ENCODE measurements around the gene SAMD9.
"Not testable (repeated sequence)": the region's sequence is repeated elsewhere in the genome, so short reads cannot be mapped to it uniquely, and the experiment has no call there.

Gene SAMD9

DNA sequence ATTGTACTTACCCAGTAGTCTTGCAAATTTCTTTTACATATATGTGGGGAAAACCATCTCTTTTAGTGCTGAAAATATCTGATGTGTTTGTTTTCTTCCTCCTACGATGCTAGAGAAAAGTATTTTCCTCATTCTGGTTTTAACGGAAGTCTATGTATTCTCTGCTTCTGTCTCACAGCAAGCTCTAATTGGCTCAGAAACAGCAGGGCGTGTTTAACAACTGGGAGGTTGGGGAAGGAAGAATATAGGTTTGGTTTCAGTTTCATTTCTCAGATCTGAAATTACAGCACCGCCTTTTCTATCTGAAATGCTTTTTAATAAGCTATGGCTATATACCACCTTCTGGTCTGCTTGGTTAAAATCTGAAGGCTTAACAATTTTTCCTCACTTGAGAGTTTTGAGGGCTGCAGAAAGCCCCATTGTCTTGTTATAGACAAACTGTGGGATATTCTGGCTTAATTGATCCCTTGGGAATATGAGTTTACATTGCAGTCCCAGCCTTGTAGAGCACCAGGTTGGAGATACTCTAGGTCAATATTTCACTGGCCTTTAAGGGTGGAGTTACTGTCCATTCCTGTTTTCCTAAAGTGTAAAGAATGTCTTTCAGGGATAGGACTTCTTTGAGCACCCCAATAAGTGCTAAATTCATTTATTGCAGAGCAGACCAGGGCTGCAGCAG lies at the start of gene SAMD9:
Gene SAMD9 (minus strand): TSS at position 128 of the 679 bp plus-strand sequence. CDS start 11,882 bp downstream, outside the sequence.
- peak; percentile 82 for DNase-seq

DNA sequence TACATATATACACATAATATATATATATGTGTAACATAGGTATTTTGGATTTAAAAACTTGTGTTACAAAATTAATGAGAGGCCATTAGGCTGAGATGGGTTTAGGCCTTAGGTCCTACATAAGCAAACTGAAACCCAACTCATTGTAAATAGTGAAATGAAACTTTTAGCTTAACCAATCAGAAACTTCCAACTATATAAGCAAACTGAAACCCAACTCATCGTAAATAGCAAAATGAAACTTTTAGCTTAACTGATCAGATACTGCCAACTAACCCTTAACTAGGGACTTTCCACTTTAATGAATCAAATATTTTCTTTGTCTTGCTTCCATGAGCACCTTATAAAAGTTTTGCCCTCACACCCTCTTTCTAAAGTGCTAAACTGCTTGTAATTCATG lies 47.7 kb upstream of the SAMD9 start:
- no peak for DNase-seq

DNA sequence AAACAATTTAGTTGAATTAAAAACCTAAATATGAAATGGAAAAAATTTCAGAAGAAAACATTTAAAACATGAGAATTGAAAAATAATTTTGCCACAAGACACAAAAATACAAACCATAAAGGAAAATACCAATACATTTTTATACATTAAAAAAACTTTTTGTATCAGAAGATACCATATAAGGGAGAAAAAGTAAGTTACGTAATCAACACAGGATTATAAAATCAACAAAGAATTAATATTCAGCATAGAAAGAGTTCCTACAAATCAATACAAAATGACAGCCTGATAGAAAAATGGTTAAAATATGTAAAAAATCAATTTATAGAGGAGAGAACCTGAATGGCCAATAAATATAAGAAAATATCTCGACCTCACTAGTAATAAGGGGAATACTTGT lies 47.0 kb upstream of the SAMD9 start:
- no peak for DNase-seq

DNA sequence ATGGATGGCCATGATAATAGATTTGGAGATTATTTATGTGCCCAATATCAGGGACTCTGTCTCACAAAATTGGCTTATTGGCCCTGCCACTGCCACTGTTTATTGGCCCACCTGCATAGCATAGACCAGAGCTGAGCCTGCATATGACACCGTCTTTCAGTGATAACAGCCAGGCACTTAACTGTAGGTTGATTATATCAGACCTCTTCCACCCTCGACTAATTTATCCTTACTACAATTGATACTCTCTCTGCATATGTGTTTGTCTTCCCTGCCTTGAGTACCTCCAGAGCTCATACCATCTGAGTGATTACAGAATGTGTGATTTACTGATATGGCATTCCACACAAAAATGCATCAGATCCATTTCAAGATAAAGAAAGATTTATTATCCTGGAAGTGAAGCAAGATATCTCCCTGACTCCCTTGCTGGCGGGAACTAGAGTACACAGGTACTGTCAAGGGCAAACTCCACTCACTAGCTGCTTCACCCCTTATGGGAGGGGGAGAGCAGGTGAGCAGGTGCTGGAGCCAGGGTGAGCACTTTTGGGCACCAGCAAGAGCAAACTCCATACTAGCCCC lies 43.5 kb upstream of the SAMD9 start:
- DNase-seq: no peak

DNA sequence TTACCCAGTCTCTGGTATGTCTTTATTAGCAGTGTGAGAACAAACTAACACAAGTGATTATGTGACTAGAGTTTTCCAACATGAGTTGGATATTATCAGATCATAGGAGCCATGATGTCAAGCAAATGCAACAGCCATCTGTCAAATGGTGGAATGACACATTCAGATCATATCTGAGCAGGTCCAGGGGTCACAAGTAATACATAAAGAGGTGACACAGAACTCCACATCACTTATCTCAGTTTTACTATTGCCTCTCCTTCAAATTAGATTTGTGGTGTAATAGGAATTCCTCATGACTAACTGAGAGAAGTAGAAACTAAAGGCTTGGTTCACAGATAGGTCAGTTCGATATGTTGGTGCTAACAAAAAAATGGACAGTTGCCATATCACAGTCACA lies 42.6 kb upstream of the SAMD9 start:
- DNase-seq: peak; percentile 8

DNA sequence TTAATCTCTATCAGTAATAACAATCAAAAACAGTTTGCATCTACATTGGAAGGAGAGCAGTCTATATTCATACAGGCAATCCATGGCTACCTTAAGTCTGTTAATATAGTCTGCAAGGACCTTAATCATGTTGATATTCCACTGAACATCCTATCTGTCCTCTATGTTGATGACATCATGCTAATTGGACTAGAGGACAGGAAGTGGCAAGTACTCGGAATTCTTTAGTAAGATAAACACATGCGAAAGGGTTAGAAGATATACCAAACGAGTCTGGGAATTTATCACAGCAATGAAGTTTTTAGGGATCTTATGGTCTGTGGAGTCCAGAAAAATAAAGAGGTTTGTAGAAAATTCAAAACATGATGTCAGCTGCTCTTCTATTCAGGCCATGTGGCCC lies 41.7 kb upstream of the SAMD9 start:
- no peak for DNase-seq

DNA sequence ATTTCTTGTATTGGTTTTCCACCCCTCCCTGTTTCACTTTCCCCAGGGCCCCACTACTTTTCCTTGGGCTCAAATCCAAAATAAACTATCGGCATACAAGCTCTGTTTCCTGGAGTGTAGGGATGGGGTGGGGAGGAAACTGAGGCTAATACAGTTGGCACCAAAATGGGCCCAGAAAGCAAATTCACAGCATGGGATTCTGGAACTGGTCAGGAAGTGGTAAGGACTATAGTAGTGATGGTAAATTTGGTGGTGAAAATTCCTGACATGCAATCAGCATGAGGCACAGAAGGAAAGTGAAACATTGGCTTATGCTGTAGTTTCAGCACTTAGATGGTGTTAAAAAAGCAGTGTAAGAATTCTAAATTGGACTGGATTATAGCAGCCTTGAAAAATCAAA lies 39.1 kb upstream of the SAMD9 start:
- DNase-seq: peak; percentile 41

DNA sequence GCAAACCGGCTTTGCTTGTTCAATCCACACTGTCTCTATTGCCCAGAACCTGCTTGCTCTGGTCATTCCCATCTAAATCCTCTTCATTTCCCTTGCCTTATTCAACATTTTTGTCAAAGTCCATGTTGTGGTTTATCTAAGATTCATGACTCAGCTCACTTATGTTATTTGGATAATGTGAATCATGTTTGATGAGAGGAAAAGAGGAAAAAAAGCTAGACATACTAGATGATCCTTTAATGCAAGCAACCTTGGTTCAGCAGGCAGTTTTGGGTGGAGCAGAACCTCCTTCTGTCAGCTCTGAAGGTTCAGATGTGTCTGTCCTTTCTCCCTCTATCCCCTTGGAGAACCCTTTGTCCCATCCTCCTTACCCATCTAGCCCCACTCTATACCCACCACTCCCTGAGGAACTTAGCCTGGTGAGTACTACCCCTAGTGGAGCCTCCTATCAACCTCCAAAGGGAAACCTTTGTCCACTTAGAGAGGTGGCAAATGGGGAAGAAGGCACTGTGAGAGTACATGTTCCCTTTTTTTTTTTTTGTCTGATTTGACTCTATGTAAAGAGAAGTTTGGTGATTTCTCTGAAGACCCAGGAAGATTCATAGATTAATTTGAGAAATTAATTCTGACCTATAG lies 32.5 kb upstream of the SAMD9 start:
- DNase-seq: peak; percentile 56

DNA sequence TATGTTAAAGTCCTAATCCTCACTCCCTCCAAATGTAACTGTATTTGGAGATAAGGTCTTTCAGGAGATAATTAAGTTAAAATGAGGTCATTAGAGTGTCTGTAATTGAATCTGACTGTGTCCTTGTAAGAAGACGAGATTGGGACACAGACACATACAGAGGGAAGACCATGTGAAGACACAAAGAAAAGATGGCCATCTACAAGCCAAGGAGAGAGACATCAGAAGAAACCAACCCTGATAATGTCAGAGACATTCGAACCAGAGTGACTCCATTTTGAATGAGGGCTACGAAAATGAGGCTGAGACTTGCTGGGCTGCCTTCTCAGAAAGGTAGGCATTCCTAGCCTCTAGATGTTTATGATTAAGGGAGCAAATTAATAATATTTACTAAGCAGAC lies 30.9 kb upstream of the SAMD9 start:
- DNase-seq: no peak

DNA sequence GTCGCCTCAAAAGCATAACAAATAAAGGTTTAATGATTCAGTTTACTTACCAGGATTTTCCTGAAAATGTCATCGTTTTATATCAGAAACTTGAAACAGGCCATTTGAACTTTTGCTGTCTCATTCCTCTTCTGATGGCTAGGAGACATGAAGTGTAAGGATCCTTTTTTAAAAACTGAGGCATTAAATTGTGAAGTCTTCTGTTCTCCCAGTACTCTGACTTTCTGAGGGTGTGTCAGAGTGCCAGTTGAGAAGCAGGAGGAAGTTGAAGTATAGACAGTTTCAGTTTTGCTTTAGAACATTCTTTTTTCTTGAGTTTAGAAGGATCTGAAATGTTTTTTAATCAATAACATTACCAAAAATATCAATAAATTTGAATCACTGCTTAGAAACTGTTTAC lies 30.4 kb upstream of the SAMD9 start, which contains the start of gene SAMD9L:
Gene SAMD9L (minus strand): TSS at position 242 of the 400 bp plus-strand sequence. CDS start 12,414 bp downstream, outside the sequence.
- DNase-seq: no peak

DNA sequence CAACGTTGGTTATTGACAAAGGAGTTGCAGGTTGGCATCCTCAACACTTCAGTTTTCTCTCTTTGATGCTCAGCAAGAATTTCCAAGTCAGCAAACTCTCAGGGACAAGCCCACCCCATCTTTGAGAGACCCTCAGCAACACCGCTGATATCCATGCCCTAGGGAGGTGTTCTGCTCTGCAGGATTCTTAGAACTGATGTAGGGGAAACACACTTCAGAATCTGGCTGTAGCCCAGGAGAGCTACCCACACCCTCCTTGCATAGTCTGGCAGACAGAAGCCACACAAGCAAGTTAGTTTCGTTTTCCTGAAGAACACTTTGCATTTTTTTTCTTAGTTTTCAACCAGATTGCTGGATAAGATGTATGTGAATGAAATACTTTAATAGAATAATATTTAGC lies 29.6 kb upstream of the SAMD9 start:
- DNase-seq: peak; percentile 52

DNA sequence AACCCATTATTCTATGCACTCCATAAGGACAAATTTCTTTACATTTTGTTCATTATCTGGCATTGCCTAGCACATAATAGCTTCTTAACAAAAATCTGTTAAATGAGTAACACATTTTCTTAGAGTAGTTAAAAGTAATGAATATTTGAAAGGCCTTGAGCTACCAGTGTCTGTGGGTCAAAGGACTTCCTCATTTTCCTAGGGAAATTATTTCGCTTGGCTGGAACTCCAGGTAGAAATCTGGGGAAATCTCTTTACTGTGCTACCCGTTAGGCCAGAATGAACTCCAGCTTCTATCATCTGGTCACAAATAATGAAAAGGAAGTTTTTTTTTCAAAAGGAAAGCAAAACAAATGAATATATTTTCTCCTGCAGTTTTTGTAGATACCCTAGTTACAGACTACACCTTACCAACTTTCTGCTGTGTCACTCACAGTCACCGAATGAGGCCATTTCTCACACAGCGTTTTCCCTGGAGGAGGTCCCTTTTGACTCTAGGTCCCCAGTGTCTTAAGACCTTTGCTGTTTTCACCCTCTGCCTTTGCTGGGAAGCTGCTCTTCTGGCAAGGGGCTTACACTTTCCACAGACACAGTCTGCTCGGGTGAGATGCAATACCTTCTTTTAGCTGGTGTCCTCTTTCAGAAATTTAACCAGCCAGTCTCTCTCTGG lies 28.8 kb upstream of the SAMD9 start:
- no peak for DNase-seq

DNA sequence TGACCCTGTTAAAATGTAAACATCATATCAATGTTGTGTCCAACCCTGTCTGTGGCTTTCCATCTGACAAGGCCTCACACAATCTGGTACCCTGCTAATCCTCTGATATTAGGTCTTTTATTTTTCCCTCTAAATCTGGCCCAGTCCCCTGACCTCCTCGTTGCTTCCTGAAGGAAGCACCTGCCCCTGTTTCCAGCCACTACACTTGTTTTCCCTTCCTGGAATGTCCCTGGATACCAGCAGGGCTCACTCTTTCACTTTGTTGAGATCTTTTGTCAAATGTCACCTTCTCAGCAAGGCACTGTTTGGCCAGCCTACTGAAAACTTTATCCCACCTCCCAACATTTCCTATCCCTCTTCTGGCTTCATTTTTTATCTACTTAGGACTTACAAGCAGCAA lies 28.3 kb upstream of the SAMD9 start:
- DNase-seq: no peak

DNA sequence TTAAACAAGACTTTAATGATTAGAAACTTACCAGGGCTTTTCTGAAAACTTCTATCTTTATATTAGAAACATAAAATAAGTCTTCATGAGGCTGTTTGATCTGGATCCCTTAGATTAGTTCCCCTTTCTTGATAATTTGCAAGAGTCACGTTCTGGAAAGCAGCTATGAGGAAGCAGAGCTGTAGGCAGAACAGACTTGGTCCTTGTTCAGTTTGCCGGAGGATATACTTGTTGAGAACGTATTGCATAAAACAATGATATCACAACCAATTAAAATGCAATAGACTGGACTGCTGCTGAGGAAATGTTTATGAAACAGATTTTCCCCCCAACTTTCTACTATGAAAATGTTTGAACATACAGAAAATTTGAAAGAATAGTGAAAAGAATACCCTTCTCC lies 27.6 kb upstream of the SAMD9 start:
- no peak for DNase-seq

DNA sequence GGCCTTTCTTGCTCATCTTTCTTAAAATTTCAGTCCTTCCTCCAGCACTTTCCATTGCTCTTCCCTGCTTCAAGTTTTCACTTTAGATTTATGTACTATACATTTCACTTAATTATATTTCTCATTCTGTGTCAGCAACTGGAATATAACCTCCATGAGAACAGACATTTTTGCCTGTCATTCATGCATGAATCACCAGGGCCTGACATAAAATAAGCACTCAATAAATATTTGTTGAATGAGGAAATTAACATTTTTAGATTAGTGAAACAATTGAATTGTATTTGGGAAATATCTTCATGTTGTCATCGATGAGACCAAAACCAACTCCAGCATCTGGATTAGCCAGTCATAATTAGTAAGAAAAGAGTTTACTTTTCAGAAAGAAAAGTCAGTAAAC lies 24.3 kb upstream of the SAMD9 start:
- DNase-seq: peak; percentile 6

DNA sequence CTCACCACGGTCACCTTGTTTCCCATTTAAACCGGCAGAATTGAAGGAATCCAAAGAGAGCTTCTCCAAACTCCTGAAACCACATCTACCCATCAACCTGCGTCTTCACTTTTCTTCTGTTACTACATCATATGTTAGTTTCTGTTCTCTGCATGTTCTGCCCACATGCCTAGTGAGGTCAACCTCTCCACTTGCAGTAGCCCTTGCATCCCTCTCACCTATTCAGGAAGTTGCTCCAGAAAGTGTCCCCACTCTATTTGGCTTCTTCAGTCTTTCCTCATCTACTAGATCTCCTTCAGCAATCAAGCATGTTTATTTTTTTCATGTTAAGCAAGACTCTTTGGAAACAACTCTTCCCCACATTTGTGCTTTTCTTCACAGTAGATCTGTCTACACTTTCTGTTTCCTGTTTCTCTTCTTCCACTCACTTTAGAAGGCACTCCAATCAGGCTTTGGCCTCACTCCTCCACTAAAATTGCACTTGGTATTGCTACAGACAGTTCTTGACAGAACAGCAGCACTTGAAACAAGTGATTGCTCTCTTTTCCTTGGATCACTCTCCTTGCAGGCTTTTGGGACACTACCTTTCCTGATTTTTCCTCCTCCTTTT lies 22.9 kb upstream of the SAMD9 start:
- no peak for DNase-seq

DNA sequence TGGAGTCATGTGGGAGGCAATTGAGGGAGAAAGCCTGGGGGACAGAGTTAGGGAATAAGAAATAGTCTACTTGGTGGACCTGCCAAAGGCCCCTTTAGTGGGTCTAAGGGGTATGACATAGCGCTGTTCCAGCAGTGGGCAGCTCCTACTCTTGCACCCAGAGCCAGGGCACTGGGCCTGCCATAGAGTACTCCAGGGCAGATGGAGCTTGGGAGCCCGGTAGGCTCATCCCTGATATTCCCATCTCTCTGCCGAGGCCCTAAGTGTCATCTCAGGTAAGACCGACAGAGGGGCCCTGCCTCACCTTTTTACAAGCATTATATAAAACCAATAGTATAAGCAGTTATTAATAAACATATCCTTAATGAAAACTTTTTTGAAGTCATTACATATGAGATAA lies 20.8 kb upstream of the SAMD9 start:
- DNase-seq: no peak

DNA sequence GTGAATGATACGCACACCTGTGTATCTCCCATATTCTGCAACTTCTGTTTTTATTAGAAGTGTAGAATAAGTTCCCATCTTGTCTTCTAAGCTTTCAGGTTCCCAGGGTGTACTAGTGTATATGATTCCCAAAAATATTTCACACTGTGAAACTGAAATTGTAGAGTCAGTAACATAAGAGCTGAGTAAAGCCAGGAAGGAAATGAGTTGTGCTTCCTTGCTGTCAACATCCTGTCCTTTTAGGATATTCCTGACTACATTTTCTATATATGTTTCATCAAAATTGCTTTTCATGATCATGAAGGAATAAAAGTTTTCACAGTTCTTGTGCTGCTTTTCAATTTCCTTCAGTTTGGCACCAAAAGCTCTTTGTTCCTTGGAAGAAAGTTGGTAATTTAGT lies 15.2 kb upstream of the SAMD9 start:
- DNase-seq: no peak

DNA sequence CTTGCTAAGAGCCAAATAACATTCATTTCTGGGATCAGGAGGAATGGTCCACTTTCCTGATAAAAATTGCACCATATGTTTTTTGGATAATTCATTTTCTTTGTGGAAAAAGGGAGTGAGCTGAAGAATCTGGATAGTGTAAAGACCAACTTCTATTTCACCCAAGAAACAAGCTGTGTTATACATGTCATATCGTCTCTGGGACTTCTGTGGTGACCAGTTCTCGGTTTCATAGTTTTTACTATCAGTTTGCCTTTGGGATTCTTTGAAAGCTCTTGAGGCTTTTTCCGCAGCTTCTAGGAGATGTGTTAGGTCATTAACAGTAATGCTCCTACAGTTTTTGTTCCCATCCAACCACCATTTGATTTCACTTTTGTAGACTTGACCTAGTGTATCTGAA lies 14.4 kb upstream of the SAMD9 start:
- no peak for DNase-seq

DNA sequence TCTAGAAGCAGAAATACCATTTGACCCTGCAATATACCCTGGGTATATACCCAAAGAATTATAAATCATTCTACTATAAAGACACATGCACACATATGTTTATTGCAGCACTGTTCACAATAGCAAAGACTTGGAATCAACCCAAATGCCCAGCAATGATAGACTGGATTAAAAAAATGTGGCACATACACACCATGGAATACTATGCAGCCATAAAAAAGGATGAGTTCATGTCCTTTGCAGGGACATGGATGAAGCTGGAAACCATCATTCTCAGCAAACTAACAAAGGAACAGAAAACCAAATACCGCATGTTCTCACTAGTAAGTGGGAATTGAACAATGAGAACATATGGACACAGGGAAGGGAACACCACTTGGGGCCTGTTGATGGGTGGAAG lies 9.2 kb upstream of the SAMD9 start:
- not testable (repeated sequence) for DNase-seq

DNA sequence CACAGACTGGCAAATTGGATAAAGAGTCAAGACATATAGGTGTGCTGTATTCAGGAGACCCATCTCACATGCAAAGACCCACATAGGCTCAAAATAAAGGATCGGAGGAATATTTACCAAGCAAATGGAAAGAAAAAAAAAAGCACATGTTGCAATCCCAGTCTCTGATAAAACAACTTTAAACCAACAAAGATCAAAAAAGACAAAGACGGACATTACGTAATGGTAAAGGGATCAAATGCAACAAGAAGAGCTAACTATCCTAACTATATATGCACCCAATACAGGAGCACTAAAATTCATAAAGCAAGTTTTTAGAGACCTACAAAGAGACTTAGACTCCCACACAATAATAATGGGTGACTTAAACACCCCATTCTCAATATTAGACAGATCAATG lies 5.8 kb upstream of the SAMD9 start:
- not testable (repeated sequence) for DNase-seq

DNA sequence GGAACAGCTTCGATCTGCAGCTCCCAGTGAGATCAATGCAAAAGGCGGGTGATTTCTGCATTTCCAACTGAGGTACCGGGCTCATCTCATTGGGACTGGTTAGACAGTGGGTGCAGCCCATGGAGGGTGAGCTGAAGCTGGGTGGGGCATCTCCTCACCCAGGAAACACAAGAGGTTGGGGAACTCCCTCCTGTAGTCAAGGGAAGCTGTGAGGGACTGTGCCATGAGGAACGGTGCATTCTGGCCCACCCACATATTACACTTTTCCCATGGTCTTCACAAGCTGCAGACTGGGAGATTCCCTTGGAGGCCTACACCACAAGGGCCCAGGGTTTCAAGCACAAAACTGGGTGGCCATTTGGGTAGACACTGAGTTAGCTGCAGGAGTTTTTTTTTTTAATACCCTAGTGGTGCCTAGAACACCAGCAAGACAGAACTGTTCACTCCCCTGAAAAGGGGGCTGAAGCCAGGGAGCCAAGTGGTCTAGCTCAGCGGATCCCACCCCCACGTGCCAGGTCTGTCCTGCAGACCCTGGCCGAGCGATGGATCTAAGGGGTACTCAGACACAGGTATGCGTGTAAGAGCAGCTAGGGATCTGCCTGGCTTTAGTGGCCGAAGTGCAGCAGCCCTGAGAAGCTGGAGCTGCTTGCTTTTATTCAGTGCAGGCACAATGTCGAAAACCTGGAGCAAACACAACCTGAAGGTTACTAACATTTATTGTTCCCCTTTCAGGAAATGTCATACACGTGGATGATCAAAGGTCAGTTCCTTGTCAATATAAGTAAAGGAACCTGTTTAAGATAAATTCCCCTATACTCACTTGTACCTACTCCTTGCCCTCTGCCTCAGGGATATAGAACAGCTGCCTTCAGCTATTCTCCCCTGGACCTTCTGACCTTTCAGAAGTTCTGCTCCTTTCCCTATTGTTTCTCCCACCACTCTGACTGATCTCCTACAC lies 3.1 kb upstream of the SAMD9 start:
- no peak for DNase-seq

Data from fibroblast of upper back skin (primary cell).